BLaER1 (cell line): ENCODE data around the gene POFUT2.

ENCODE experiments used
- H3K27ac ChIP-seq: shearing (Covaris generic); formaldehyde crosslinking; 2 replicates; pipeline ENCODE4 v1.8.1; 2022
- H3K27me3 ChIP-seq: shearing (Covaris generic); formaldehyde crosslinking; 2 replicates; pipeline ENCODE4 v1.8.1; 2022
- H3K36me3 ChIP-seq: shearing (Covaris generic); formaldehyde crosslinking; 2 replicates; pipeline ENCODE4 v1.8.1; 2022
- H3K4me1 ChIP-seq: shearing (Covaris generic); formaldehyde crosslinking; 2 replicates; pipeline ENCODE4 v1.8.1; 2022
- H3K4me2 ChIP-seq: shearing (Covaris generic); formaldehyde crosslinking; 2 replicates; pipeline ENCODE4 v1.8.1; 2022
- H3K4me3 ChIP-seq: shearing (Covaris generic); formaldehyde crosslinking; 2 replicates; pipeline ENCODE4 v1.8.1; 2022
- H3K9ac ChIP-seq: shearing (Covaris generic); formaldehyde crosslinking; 2 replicates; pipeline ENCODE4 v1.8.1; 2022
- H3K9me3 ChIP-seq: shearing (Covaris generic); formaldehyde crosslinking; 2 replicates; pipeline ENCODE4 v1.8.1; 2022
- H4K20me1 ChIP-seq: shearing (Covaris generic); formaldehyde crosslinking; 2 replicates; pipeline ENCODE4 v1.8.1; 2022
- Cebpa-rat ChIP-seq: shearing (Covaris generic); IDR thresholded peaks from 2 replicates; pipeline ENCODE4 v1.8.1; 2022

The POFUT2 gene

DNA sequence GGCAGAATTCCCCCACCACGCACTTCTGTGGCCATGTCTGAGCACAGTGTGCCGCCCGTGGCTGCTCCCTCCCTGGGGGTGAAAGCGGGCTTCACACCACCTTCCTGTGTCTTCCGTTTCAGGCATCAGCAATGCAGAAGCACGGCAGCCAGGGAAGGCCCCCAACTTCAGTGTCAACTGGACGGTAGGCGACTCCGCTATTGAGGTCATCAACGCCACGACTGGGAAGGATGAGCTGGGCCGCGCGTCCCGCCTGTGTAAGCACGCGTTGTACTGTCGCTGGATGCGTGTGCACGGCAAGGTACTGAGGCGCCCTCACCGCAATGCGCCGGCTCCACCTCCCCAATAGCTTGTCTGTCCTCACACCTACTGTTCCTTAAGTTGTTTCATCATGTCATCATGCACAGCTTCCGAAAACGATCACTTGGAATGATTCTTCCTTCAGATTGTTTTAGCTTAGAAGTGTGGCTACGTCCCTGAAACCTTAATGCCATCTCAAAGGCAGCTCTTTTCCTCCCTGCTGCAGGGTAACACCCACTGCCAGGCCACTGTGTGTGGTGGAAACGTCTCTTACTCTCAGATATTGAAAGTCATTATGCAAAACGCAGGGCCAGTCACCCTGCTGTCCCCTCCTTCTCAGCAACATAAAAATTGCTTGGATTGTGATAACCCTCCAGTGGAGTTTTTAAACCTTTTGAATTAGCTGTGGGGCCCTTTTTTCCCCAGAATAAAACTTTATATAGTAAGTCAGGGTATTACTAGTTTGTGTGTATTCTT is 66.8 kb downstream of the POFUT2 start:
- H3K4me2 ChIP-seq = no peak overlapping the region
- no peaks in the 10 kb centered on the region for H3K27me3 ChIP-seq
- no peak overlapping the region for H3K9ac ChIP-seq
- 0 out of 2 replicates have a peak, but pooled peaks cover 8% of the 10 kb centered on the region for H4K20me1 ChIP-seq
- no peak overlapping the region for H3K4me3 ChIP-seq
- no peak for TF ChIP-seq Cebpa-rat
- 0 out of 2 replicates have a peak overlapping the region, but pooled peaks have one; percentile 1 for H3K27ac ChIP-seq
- peaks cover 65% of the 10 kb centered on the region for H3K36me3 ChIP-seq
- peaks cover 21% of the 10 kb centered on the region for H3K4me1 ChIP-seq
- H3K9me3 ChIP-seq = peaks cover 26% of the 10 kb centered on the region

DNA sequence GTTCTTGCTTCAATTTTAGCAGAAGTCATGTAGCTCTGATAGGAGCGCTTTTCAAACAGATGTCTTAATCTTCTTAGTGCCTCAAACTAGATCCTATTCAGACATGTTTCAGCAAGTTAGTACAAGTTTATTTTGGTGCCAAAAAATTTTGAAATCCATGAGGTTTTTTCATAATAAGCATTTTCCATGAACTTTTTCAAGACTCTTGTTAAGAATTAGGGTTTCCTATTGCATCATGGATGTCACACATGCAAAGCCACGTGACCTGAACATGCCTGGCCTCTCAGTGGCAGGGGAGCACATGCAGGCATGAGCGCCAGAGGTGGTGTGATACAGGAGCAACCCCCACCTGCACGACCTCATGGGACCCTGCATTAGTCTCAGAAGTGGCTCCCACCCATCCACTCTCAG is 67.6 kb downstream of the POFUT2 start:
- no peak overlapping the region for H3K9ac ChIP-seq
- H4K20me1 ChIP-seq = 0 out of 2 replicates have a peak, but pooled peaks cover 8% of the 10 kb centered on the region
- H3K27me3 ChIP-seq = no peaks in the 10 kb centered on the region
- H3K4me2 ChIP-seq = peak overlapping the region; percentile 44
- H3K9me3 ChIP-seq = peaks cover 33% of the 10 kb centered on the region
- peaks cover 66% of the 10 kb centered on the region for H3K36me3 ChIP-seq
- no peak overlapping the region for H3K27ac ChIP-seq
- H3K4me3 ChIP-seq = no peak overlapping the region
- H3K4me1 ChIP-seq = peaks cover 21% of the 10 kb centered on the region
- no peak for TF ChIP-seq Cebpa-rat

GRCh38 chr21:45219517-45219916 is 68.2 kb downstream of the POFUT2 start:
- Histone ChIP-seq H3K4me3 (no peak overlapping the region), H3K4me1 (peaks cover 21% of the 10 kb centered on the region), H3K27ac (no peak overlapping the region), H3K36me3 (peaks cover 71% of the 10 kb centered on the region), H3K9me3 (peaks cover 38% of the 10 kb centered on the region), H3K27me3 (no peaks in the 10 kb centered on the region), H3K9ac (0 out of 2 replicates have a peak overlapping the region, but pooled peaks have one; percentile 9), H3K4me2 (peak overlapping the region; percentile 44), H4K20me1 (0 out of 2 replicates have a peak, but pooled peaks cover 8% of the 10 kb centered on the region)
- no peak for TF ChIP-seq Cebpa-rat

DNA sequence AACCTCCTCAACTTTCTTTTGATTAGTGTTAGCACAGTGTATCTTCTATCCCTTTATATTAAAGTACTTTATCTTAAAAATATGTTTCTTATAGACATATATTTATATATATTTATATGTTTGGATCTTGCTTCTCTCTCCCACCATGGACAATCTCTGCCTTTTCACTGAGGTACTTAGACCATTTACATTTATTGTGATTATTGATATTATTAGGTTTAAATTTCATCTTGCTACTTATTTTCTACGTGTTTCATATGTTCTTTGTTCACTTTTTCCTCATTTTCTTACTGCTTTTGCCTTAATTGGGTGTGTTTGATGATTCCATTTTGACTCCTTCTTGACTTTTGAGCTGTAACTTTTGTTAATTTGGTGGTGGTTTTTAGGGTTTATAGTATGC is 70.7 kb downstream of the POFUT2 start:
- no peak overlapping the region for H3K27ac ChIP-seq
- H3K27me3 ChIP-seq = no peaks in the 10 kb centered on the region
- H3K4me2 ChIP-seq = no peak overlapping the region
- H3K4me1 ChIP-seq = peaks cover 21% of the 10 kb centered on the region
- peaks cover 71% of the 10 kb centered on the region for H3K36me3 ChIP-seq
- no peak for TF ChIP-seq Cebpa-rat
- no peaks in the 10 kb centered on the region for H4K20me1 ChIP-seq
- H3K4me3 ChIP-seq = no peak overlapping the region
- no peak overlapping the region for H3K9ac ChIP-seq
- H3K9me3 ChIP-seq = peaks cover 38% of the 10 kb centered on the region

GRCh38 chr21:45215213-45215612 is 72.5 kb downstream of the POFUT2 start:
- Histone ChIP-seq H3K4me3 (no peak overlapping the region), H4K20me1 (peaks cover 8% of the 10 kb centered on the region; the same call in 1 of the 2 replicates), H3K9ac (no peak overlapping the region), H3K27ac (no peak overlapping the region), H3K9me3 (peaks cover 38% of the 10 kb centered on the region), H3K27me3 (no peaks in the 10 kb centered on the region), H3K4me2 (no peak overlapping the region), H3K36me3 (peaks cover 71% of the 10 kb centered on the region), H3K4me1 (peaks cover 17% of the 10 kb centered on the region)
- no peak for TF ChIP-seq Cebpa-rat
